Thymus (tissue), 11 donors: ENCODE results near the gene CEP131. TPM values are rescaled to one million over a fixed set of nuclear protein-coding genes. Genes with fewer than 3 reads are reported as not detected.
"Not testable (repeated sequence)": the region's sequence is repeated elsewhere in the genome, so short reads cannot be mapped to it uniquely, and the experiment has no call there.

Experiments
- DNase-seq, 9 donors: peaks; one replicate each; pipeline ENCODE4 v3.0.0-alpha.2; 2013; ENCODE audit warnings: low spot score in 9 of 9, low read depth in 6 of 9, missing footprints in 1 of 9
- H3K27ac ChIP-seq, 2 donors: one replicate each; pipeline ENCODE4 v1.5.1; 2013; ENCODE audit warnings: control low read depth in 1 of 2, low read depth in 1 of 2, low read length in 1 of 2, mild to moderate bottlenecking in 1 of 2, moderate library complexity in 1 of 2
- H3K27me3 ChIP-seq, 2 donors: one replicate each; pipeline ENCODE4 v1.5.1; 2013; ENCODE audit warnings: low read length in 1 of 2; ENCODE audit not compliant: control insufficient read depth in 2 of 2, insufficient read depth in 1 of 2
- H3K36me3 ChIP-seq, 2 donors: one replicate each; pipeline ENCODE4 v1.5.1; 2013; ENCODE audit warnings: low read length in 1 of 2, mild to moderate bottlenecking in 1 of 2, moderate library complexity in 1 of 2; ENCODE audit not compliant: control insufficient read depth in 2 of 2, insufficient read depth in 2 of 2
- H3K4me1 ChIP-seq, 2 donors: one replicate each; pipeline ENCODE4 v1.5.1; 2013; ENCODE audit warnings: low read length in 2 of 2; ENCODE audit not compliant: control insufficient read depth in 2 of 2, insufficient read depth in 2 of 2
- H3K4me3 ChIP-seq, 2 donors: one replicate each; pipeline ENCODE4 v1.5.1; 2013; ENCODE audit warnings: low read length in 2 of 2, control low read depth in 1 of 2, mild to moderate bottlenecking in 1 of 2
- H3K9me3 ChIP-seq, 2 donors: one replicate each; pipeline ENCODE4 v1.5.1; 2013; ENCODE audit warnings: low read length in 1 of 2, mild to moderate bottlenecking in 1 of 2; ENCODE audit not compliant: control insufficient read depth in 2 of 2, insufficient read depth in 1 of 2
- WGBS: extraction: QIAGEN DNeasy Blood & Tissue Kit; methylation state at CpG from one replicate; pipeline ENCODE4 v1.1.7; 2013; 5-methylcytosine and 5-hydroxymethylcytosine counted together
- polyA plus RNA-seq: library from polyadenylated mRNA; stranded (reverse); fragments of 200-250 nt; gene quantifications from one replicate; pipeline ENCODE4 v1.2.3, GENCODE V29; 2013
- total RNA-seq: library from RNA; stranded (reverse); fragments of 120-200 nt; gene quantifications from one replicate; pipeline ENCODE4 v1.2.4, GENCODE V29; 2013
- donor health status: healthy.

CEP131 gene
- total and polyA plus RNA-seq, 2 donors = 6.3 to 13.3 TPM

DNA sequence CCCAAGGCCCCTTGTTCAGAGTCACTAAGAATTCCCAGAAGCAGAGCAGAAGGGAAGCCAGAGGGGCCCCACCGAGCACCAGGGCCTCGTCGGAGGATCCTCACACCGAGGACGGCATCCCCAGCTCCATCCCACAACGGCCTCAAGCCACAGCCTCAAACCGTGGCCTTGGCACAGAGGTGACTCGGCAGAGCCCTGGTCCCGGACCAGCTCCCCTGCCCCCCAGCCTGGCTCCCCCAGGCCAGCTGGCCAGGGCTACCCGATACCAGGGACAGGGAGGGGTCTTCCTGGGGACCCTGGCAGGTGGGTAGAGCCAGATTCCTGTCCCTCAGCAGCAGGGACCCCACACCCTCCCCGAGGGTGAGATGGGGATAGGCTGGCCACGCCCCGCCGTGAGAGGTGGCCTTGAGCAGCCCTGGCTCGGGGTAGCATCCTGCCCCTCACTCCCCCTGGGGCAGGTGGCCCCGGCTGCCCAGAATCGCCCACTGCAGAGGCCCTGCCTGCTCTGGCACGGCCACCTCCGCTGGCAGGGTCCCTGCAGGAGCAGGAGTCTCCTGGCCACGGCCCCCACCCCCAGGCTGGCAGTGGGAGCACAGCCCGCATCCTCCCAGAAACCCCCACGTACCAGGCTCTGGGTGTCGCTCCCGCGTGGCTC, 63.0 kb downstream of the CEP131 start:
- no peak overlapping the region for H3K4me3 ChIP-seq
- no peak overlapping the region for H3K27ac ChIP-seq
- H3K27me3 ChIP-seq = peaks cover 10 to 52% of the 10 kb centered on the region in 2 donors
- H3K36me3 ChIP-seq = no peaks in the 10 kb centered on the region
- no peaks in the 10 kb centered on the region for H3K9me3 ChIP-seq
- H3K4me1 ChIP-seq = no peaks in the 10 kb centered on the region
- WGBS = 64% methylated on average over 25 of the region's 25 CpGs
- DNase-seq = no peak

DNA sequence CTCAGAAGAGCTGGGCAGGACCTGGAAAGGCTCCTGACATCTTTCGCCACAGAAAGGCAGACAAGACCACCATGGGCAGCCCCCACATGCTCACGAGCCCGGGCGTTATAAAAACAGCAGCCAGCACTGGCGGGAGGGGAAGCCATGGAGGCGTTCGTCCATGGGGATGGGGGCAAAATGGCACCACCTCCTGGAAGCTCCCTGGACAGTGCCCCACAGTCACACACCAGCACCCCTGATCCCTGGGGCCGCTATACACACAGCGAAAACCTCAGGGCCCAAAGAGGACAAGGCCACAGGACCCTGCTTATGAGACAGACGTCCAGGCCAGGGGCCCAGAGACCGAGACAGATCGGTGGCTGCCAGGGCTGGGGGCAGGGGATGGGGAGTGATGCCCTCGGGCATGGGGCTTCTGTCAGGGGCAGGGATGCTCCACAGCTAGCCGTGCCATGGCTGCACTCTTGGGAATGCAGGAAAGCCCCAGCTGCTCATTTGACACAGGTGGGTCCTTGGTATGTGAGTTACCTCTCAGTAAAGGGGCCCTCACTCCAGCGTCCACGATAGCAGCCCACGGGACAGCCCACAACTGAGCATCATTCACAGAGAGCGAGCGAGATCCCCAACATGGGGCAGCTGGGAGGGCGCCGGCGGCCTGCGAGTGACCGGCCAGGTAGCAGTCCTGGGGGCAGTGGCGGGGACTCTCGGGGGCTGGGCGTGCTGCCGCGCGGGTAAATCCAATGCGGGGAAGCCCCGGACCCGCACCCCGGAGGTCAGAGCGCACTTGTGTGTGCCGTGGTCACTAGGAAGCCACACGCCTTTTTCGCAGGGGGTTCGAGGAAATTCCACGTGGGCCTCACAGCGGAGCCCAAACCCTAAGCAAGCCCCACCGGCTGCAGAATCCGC, 63.8 kb downstream of the CEP131 start:
- no peak overlapping the region for H3K27ac ChIP-seq
- no peak for DNase-seq
- H3K9me3 ChIP-seq = no peaks in the 10 kb centered on the region
- H3K4me1 ChIP-seq = no peaks in the 10 kb centered on the region
- 94% methylated on average over 43 of the region's 43 CpGs for WGBS
- no peak overlapping the region for H3K4me3 ChIP-seq
- peaks cover 6 to 44% of the 10 kb centered on the region in 2 donors for H3K27me3 ChIP-seq
- H3K36me3 ChIP-seq = no peaks in the 10 kb centered on the region

DNA sequence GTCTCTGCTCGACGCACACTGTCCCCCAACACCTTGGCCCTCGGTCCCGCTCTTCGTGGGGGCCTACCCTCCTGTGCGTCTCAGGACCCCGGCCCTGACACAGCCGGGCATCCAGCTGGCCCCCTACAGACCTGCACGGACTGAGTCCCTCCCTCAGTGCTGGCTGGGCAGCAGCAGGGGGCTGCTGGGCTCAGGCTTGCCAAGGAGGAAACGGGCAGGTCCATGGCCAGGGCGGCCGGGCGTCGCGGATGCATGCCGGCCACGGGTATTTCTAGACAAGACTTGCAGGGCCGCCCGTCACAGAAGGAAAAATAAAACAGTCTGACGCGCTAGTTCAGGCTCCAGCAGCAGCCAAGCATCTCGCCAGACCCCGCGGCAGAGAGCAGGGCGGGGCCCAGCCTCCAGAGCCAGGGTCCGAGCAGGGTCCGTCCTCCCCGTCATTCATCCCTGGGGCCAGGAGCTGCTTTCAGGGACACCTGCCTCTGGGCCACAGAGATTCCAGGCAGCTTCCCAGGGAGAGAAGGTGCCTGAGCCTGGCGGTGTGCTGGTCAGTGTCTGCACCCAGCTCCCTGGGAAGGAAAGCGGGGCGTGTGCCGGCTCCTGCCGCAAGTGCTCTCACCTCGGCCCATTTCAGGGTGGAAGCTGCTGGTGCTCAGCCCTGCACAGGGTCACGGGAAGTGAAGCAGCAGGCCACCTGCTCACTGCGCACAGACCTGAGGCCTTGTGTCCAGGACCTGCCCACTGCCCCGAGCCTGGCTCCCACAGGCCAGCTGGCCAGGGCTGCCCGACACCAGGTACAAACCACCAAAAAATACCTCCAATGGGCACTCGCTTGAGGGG, 64.7 kb downstream of the CEP131 start:
- 92% methylated on average over 39 of the region's 39 CpGs for WGBS
- no peaks in the 10 kb centered on the region for H3K4me1 ChIP-seq
- peaks cover 6 to 35% of the 10 kb centered on the region in 2 donors for H3K27me3 ChIP-seq
- no peak overlapping the region for H3K4me3 ChIP-seq
- no peaks in the 10 kb centered on the region for H3K9me3 ChIP-seq
- no peak for DNase-seq
- H3K27ac ChIP-seq = no peak overlapping the region
- no peaks in the 10 kb centered on the region for H3K36me3 ChIP-seq

DNA sequence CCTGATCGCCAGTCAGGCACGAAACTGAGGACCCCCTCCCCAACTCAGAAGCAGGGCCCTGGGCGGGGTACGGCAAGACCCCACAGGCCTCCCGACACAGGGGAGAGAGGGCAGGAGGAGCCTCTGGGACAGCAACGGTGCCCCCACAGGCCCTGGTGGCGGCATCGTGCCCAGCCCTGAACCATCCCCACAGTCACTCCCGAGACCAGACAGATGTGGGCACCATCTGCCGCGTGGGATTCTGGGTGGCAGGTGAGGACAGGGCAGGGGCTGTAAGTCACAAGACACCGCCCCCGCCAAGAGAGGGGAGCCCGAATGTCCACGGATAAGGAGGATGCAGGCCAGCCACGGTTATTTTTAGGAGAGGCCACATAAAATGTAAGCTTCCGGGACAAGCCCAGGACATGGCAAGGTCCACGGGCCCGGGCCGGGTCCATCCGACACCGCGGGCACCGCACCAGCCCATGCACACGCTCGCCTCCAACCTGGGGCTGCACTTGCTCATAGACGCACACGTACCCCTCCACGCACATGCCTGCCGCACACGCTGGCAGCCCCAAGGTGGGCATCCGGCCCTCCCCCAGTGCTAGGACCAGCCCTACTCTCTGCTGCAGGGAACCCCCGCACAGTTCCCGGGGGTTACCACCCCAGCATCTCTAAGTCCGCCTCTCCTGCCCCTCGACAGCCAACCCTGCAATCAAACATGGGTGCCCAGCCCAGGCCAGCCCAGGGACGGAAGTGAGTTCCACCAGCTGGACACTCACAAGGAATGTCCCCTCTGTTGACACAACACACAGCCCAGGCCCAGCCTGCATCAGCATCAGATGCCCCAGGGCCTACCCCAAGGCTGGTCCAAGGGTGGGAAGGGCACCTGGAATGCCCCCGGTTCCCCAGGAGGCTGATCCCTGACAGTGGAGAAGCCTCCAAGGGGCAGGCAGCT, 65.6 kb downstream of the CEP131 start:
- no peak overlapping the region for H3K27ac ChIP-seq
- no peaks in the 10 kb centered on the region for H3K4me1 ChIP-seq
- H3K4me3 ChIP-seq = no peak overlapping the region
- H3K9me3 ChIP-seq = no peaks in the 10 kb centered on the region
- 95% methylated on average over 38 of the region's 38 CpGs for WGBS
- no peak for DNase-seq
- H3K36me3 ChIP-seq = no peaks in the 10 kb centered on the region
- H3K27me3 ChIP-seq = peaks cover 6 to 31% of the 10 kb centered on the region in 2 donors

DNA sequence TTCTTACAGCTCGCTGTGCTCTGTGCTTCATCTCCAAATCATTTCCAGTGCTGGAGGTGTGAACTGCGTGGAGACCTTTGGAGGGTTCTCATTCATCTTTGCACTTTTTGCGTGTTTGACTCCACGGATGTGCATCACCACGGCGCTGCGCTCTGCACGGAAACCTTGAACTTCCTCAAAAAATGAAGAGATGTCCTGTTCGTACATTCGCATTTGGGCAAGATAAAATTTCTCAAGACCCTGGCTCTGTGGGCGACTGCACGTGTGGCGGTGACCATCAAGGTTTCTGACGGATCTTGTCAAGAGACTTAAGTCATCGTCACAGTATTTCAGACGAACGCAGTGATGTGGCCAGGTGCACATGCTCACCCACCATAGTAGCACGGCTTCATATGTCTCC, 67.8 kb downstream of the CEP131 start:
- no peak for DNase-seq
- H3K27ac ChIP-seq = no peak overlapping the region
- H3K4me1 ChIP-seq = no peaks in the 10 kb centered on the region
- no peaks in the 10 kb centered on the region for H3K9me3 ChIP-seq
- H3K4me3 ChIP-seq = no peak overlapping the region
- no peaks in the 10 kb centered on the region for H3K36me3 ChIP-seq
- peaks cover 0 to 22% of the 10 kb centered on the region in 2 donors for H3K27me3 ChIP-seq
- 96% methylated on average over 18 of the region's 18 CpGs for WGBS

DNA sequence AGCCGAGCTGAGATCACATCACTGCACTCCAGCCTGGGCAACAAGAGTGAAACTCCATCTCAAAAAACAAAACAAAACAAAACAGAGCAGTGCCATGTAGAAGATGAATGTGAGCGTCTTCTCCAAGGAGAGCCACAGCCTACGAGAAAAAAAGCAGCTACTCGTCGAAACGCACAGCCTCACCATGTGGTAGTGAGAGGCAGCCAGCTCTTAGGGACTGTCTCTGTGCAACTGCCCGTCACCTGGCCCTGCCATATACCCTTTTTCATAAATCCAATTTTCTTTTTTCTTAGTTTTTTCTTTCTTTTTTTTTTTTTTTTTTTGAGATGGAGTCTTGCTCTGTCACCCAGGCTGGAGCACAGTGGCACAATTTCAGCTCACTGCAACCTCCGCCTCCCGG, 68.7 kb downstream of the CEP131 start:
- not testable (repeated sequence) for H3K4me3 ChIP-seq, H3K36me3 ChIP-seq, H3K4me1 ChIP-seq, H3K27ac ChIP-seq, DNase-seq, H3K9me3 ChIP-seq
- 97% methylated on average over 9 of the region's 9 CpGs for WGBS
- peaks cover 0 to 24% of the 10 kb centered on the region in 2 donors for H3K27me3 ChIP-seq

DNA sequence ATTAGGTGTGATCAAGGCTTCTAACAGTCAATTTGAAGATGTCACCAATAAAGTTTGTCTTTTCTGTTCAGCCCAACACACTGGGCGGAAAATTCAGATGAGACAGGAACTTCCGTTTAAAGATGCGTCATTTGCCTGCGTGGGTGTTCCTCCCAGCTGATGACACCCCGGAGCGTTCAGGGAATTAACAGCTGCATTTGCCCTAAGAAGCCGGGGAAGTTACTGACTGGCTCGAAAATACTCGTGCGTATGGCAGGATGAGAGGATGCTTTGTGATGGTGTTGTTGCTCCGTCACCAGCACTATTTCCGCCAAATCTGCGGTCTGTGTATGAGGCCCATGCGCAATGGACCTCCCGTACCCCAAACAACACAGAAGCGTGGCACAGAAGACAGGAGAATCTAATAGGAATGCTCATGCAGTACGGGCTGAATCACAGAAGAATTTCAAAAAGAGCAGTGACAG, 69.4 kb downstream of the CEP131 start:
- Histone ChIP-seq H3K4me3 (no peak overlapping the region), H3K9me3 (no peaks in the 10 kb centered on the region), H3K27me3 (peaks cover 0 to 28% of the 10 kb centered on the region in 2 donors), H3K4me1 (no peaks in the 10 kb centered on the region), H3K27ac (no peak overlapping the region), H3K36me3 (no peaks in the 10 kb centered on the region)
- WGBS = 94% methylated on average over 17 of the region's 17 CpGs
- DNase-seq = no peak

DNA sequence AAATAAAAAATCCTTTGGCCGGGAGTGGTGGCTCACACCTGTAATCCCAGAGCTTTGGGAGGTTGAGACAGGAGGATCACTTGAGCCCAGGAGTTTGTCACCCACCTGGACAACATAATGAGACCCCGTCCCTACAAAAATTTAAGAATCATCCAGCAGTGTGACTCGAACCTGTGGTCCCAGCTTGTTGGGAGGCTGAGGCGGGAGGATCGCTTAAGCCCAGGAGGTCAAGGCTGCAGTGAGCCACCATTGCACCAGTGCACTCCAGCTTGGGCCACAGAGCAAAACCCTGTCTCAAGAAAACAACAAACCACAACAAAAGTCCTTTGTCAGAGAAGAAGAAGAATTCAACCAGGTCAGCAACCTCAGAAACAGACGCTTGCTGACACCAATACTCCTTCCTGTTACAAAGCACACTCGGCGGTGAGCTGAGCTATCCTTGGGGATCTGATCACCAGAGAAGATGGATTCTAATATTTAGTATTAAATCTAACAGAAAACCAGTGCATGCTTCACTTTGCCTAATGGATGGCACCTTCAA, 70.4 kb downstream of the CEP131 start:
- Histone ChIP-seq H3K4me3 (no peak overlapping the region), H3K4me1 (no peaks in the 10 kb centered on the region), H3K27ac (no peak overlapping the region), H3K9me3 (no peaks in the 10 kb centered on the region), H3K27me3 (peaks cover 0 to 32% of the 10 kb centered on the region in 2 donors), H3K36me3 (no peaks in the 10 kb centered on the region)
- DNase-seq = no peak
- 72% methylated on average over 8 of the region's 8 CpGs for WGBS
